Measurements from ENCODE around the gene C3orf18.

DNA sequence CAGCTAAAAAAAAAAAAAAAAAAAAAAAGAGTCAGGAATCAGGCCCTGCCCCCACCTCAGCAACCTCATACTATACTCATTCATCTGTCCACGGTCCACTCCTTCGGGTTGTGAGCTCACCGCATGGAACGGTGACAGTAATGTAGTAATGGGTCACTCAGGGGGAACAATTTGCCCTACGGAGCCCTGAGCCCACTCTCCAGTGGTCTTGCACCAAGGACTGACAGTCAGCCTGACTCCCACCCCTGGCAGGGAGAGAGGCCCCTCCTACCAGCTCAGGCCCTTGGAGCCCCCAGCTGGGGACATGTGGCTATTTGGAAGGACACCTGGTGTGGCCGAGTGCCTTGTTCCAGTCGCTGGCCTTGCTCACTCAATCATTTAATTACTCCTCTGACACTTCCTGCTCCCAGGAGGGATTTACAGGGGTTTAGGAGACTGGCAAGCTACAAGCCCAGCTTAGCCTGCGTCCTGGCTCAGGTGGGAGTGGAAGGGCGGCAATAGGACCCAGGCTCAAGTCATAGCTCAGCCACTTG lies 44.2 kb downstream of the C3orf18 start:
- TF ChIP-seq, protein P1, sequence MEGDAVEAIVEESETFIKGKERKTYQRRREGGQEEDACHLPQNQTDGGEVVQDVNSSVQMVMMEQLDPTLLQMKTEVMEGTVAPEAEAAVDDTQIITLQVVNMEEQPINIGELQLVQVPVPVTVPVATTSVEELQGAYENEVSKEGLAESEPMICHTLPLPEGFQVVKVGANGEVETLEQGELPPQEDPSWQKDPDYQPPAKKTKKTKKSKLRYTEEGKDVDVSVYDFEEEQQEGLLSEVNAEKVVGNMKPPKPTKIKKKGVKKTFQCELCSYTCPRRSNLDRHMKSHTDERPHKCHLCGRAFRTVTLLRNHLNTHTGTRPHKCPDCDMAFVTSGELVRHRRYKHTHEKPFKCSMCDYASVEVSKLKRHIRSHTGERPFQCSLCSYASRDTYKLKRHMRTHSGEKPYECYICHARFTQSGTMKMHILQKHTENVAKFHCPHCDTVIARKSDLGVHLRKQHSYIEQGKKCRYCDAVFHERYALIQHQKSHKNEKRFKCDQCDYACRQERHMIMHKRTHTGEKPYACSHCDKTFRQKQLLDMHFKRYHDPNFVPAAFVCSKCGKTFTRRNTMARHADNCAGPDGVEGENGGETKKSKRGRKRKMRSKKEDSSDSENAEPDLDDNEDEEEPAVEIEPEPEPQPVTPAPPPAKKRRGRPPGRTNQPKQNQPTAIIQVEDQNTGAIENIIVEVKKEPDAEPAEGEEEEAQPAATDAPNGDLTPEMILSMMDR (IDR thresholded peaks at IDR 0.05), result no peak
- TF ChIP-seq POLR2A (IDR thresholded peaks at IDR 0.05), result no peak
